K562 (cell line): ENCODE results near the gene GHR. TPM values are rescaled to one million over a fixed set of nuclear protein-coding genes. Genes with fewer than 3 reads are reported as not detected.

ENCODE experiments used
- ATAC-seq: fragments of 200-7000 bp; cut with Tn5 transposase; 3 replicates; pipeline ENCODE4 v1.9.1; 2020; ENCODE audit warnings: moderate library complexity
- BruUV-seq: library from RNA; stranded (reverse); fragments of 400-500 nt; replicated peaks from 2 replicates; lab custom pipeline; 2021; lab: Mats Ljungman, UMichigan
- CTCF ChIA-PET: fragments of 300-600 bp; formaldehyde crosslinking; extraction: SDS; loops from one replicate; lab custom pipeline; 2021; ENCODE audit warnings: low intra/inter-chr PET ratio; lab: Yijun Ruan, JAX
- POLR2A ChIA-PET: fragments of 300-600, 350-650 bp; sonication (Branson Sonifier 250); formaldehyde crosslinking; extraction: SDS; loops from one replicate; lab custom pipeline; 2021; ENCODE audit warnings: antibody characterized with exemption, inconsistent platforms; lab: Yijun Ruan, JAX
- DNase-seq, 4 experiments: peaks; one replicate each; pipeline versions ENCODE4 v3.0.0 to v3.0.0-alpha.2; 2011 to 2018; ENCODE audit warnings: low spot score in 3 of 4, mixed read lengths in 3 of 4; ENCODE audit errors: extremely low read depth in 1 of 4
- FAIRE-seq: peaks from 2 replicates; lab custom pipeline; 2011; peaks lifted over from hg19 to GRCh38; lab: Jason Lieb, UNC
- H2AFZ ChIP-seq: 2 replicates; pipeline ENCODE4 v1.6.0; 2011; ENCODE audit warnings: low read depth, low read length, control low read depth, inconsistent platforms
- H3K27ac ChIP-seq: fragments of 200-600 bp; 3 replicates; pipeline ENCODE4 v1.8.0; 2011; ENCODE audit warnings: low read depth, mild to moderate bottlenecking, control low read depth, inconsistent platforms, low read length, moderate library complexity, mixed read lengths; ENCODE audit errors: extremely low read depth
- H3K27me3 ChIP-seq, 2 experiments: fragments of 300-600 bp in 1 of 2; 2 replicates in 1 of 2; 3 replicates in 1 of 2; pipeline versions ENCODE4 v1.6.0 to v1.8.0; 2011; ENCODE audit warnings: inconsistent platforms in 2 of 2, low read length in 2 of 2, mild to moderate bottlenecking in 1 of 2, mixed read lengths in 1 of 2, moderate library complexity in 1 of 2; ENCODE audit not compliant: control insufficient read depth in 2 of 2, insufficient read depth in 2 of 2
- H3K36me3 ChIP-seq: fragments of 300-600 bp; 3 replicates; pipeline ENCODE4 v1.8.0; 2011; ENCODE audit warnings: mild to moderate bottlenecking, low read length, inconsistent platforms; ENCODE audit not compliant: control insufficient read depth, insufficient read depth
- H3K4me1 ChIP-seq, 2 experiments: fragments of 200-600 bp in 1 of 2; replicated peaks in 1 of 2; 2 replicates in 1 of 2; 3 replicates in 1 of 2; pipeline versions ENCODE4 v1.5.1 to v1.8.0; 2011; ENCODE audit warnings: inconsistent platforms in 2 of 2, low read length in 2 of 2, mild to moderate bottlenecking in 1 of 2, mixed read lengths in 1 of 2, moderate library complexity in 1 of 2; ENCODE audit not compliant: control insufficient read depth in 2 of 2, insufficient read depth in 2 of 2
- H3K4me2 ChIP-seq: 2 replicates; pipeline ENCODE4 v1.6.1; 2011; ENCODE audit warnings: low read length, control low read depth, inconsistent platforms, mixed read lengths; ENCODE audit not compliant: insufficient read depth
- H3K4me3 ChIP-seq: fragments of 200-600 bp; sonication (generic), shearing (Covaris generic); 2 replicates; pipeline ENCODE4 v1.5.1; 2016; ENCODE audit warnings: control low read depth, inconsistent platforms
- H3K79me2 ChIP-seq: fragments of 200-600 bp; 3 replicates; pipeline ENCODE4 v1.8.0; 2011; ENCODE audit warnings: low read length, inconsistent platforms; ENCODE audit not compliant: control insufficient read depth, insufficient read depth
- H3K9ac ChIP-seq, 2 experiments: 2 replicates each; pipeline versions ENCODE4 v1.6.0 to v1.6.1; 2011; ENCODE audit warnings: low read depth in 2 of 2, low read length in 2 of 2, control low read depth in 1 of 2, inconsistent platforms in 1 of 2, mild to moderate bottlenecking in 1 of 2, mixed read lengths in 1 of 2; ENCODE audit not compliant: insufficient read depth in 1 of 2
- H3K9me1 ChIP-seq: one replicate; pipeline ENCODE4 v1.6.0; 2011; ENCODE audit warnings: inconsistent platforms, mild to moderate bottlenecking, low read length, moderate library complexity; ENCODE audit not compliant: control insufficient read depth, insufficient read depth
- H3K9me3 ChIP-seq: replicated peaks from 2 replicates; pipeline ENCODE4 v1.5.1; 2011; ENCODE audit warnings: low read depth, low read length, inconsistent platforms; ENCODE audit not compliant: control insufficient read depth, insufficient read depth
- H4K20me1 ChIP-seq: replicated peaks from 2 replicates; pipeline ENCODE4 v1.6.1; 2011; ENCODE audit warnings: low read length, inconsistent platforms, mixed read lengths; ENCODE audit not compliant: control insufficient read depth, insufficient read depth
- CAMTA2 ChIP-seq: fragments of 250-450 bp; sonication (Bioruptor Pico); conservative IDR thresholded peaks from 2 replicates; pipeline ENCODE4 v1.5.1; 2022
- CC2D1A ChIP-seq: fragments of 450-650 bp; IDR thresholded peaks from 2 replicates; pipeline ENCODE4 v1.6.1; 2017; ENCODE audit warnings: mild to moderate bottlenecking
- CREM ChIP-seq: IDR thresholded peaks from 2 replicates; pipeline ENCODE4 v1.6.1; 2014; ENCODE audit warnings: antibody characterized with exemption, low read depth
- CSDE1 ChIP-seq, 2 experiments: fragments of 450-650 bp; IDR thresholded peaks; 2 replicates each; pipeline ENCODE4 v1.6.1; 2016; ENCODE audit warnings: mild to moderate bottlenecking in 1 of 2
- ETS2 ChIP-seq: IDR thresholded peaks from 2 replicates; pipeline ENCODE4 v1.6.1; 2016; ENCODE audit warnings: borderline replicate concordance, missing genetic modification characterization, mild to moderate bottlenecking, moderate library complexity, missing compliant biosample characterization; ENCODE audit not compliant: poor library complexity, severe bottlenecking
- HNRNPL ChIP-seq: fragments of 200-400 bp; formaldehyde crosslinking; IDR thresholded peaks from 2 replicates; pipeline ENCODE4 v1.6.1; 2017; ENCODE audit warnings: low read depth, mild to moderate bottlenecking, low read length
- PHTF2 ChIP-seq: fragments of 250-450 bp; sonication (Bioruptor Pico); IDR thresholded peaks from 2 replicates; pipeline ENCODE4 v1.5.0; 2021; ENCODE audit warnings: mild to moderate bottlenecking
- RFX7 ChIP-seq: fragments of 250-450 bp; sonication (Bioruptor Pico); IDR thresholded peaks from 2 replicates; pipeline ENCODE4 v1.5.1; 2021; ENCODE audit warnings: mild to moderate bottlenecking
- SOX6 ChIP-seq: fragments of 450-650 bp; IDR thresholded peaks from 2 replicates; pipeline ENCODE4 v1.6.1; 2014; ENCODE audit warnings: mild to moderate bottlenecking
- STAT5A ChIP-seq: IDR thresholded peaks from 2 replicates; pipeline ENCODE4 v1.6.1; 2012; ENCODE audit warnings: low read length, inconsistent platforms, borderline replicate concordance
- TFAM ChIP-seq: fragments of 250-450 bp; sonication (Bioruptor Pico); conservative IDR thresholded peaks from 2 replicates; pipeline ENCODE4 v1.5.0; 2021; ENCODE audit warnings: mild to moderate bottlenecking, moderate library complexity
- THRAP3 ChIP-seq: fragments of 450-650 bp; IDR thresholded peaks from 2 replicates; pipeline ENCODE4 v1.6.1; 2016; ENCODE audit warnings: mild to moderate bottlenecking, inconsistent platforms, borderline replicate concordance
- TRIM28 ChIP-seq: fragments of 450-650 bp; IDR thresholded peaks from 2 replicates; pipeline ENCODE4 v1.6.1; 2017
- ZNF174 ChIP-seq: fragments of 250-450 bp; sonication (Bioruptor Pico); IDR thresholded peaks from 2 replicates; pipeline ENCODE4 v1.4.0; 2020; ENCODE audit warnings: mild to moderate bottlenecking
- ZNF707 ChIP-seq: fragments of 250-450 bp; sonication (Bioruptor Pico); conservative IDR thresholded peaks from 2 replicates; pipeline ENCODE4 v1.8.0; 2022; ENCODE audit warnings: inconsistent platforms, mild to moderate bottlenecking, moderate library complexity
- ZNF780A ChIP-seq: fragments of 250-450 bp; sonication (Bioruptor Pico); IDR thresholded peaks from 2 replicates; pipeline ENCODE4 v1.5.0; 2021; ENCODE audit warnings: mild to moderate bottlenecking
- WGBS: fragments of 100-300 bp; shearing (Covaris generic); methylation state at CpG from one replicate; pipeline ENCODE4 v1.1.6; 2016; ENCODE audit warnings: low coverage, mixed read lengths; ENCODE audit not compliant: insufficient coverage; ENCODE audit errors: missing lambda C conversion rate; 5-methylcytosine and 5-hydroxymethylcytosine counted together
- in situ Hi-C: fragments of 300-500 bp; cut with MboI; formaldehyde crosslinking; loops from 4 replicates; pipeline ENCODE4 v1.15.0; 2018; ENCODE audit warnings: inconsistent platforms, mixed read lengths
- intact Hi-C: fragments of 100-400 bp; cut with micrococcal nuclease; formaldehyde crosslinking; loops from 2 replicates; pipeline ENCODE4 v1.14.2; 2022
- polyA plus RNA-seq, 8 experiments: library from polyadenylated mRNA; depleted of rRNA in 4 of 8; stranded (reverse) in 5 of 8; unstranded in 3 of 8; fragments of >200 nt; fragmentation: Nextera tagmentation in 2 of 8; fragmentation: Illumina TruSeq in 1 of 8; extraction: Ambion mirVana in 2 of 8; extraction: Trizol in 1 of 8; gene quantifications; 2 replicates each; pipeline versions ENCODE4 v1.2.1 to v1.2.3, GENCODE V29; 2011 to 2014; ENCODE audit warnings: inconsistent platforms in 1 of 8, missing spikeins in 1 of 8
- total RNA-seq, 7 experiments: library from RNA; depleted of rRNA in 6 of 7; stranded (reverse); fragments of >200 nt in 6 of 7; fragmentation: Illumina TruSeq in 2 of 7; extraction: Trizol in 2 of 7; gene quantifications; 2 replicates each; pipeline versions ENCODE4 v1.2.1 to v1.2.3, GENCODE V29; 2011 to 2021; ENCODE audit warnings: low replicate concordance in 1 of 7
- TF ChIP-seq, protein P1 (sequence below): IDR thresholded peaks from 3 replicates; pipeline ENCODE4 v1.6.1; 2011; ENCODE audit warnings: borderline replicate concordance, mild to moderate bottlenecking; ENCODE audit not compliant: insufficient read length, insufficient read depth
- TF ChIP-seq, protein P2 (sequence below): fragments of 250-450 bp; sonication (Bioruptor Pico); IDR thresholded peaks from 2 replicates; pipeline ENCODE4 v1.4.0; 2020; ENCODE audit warnings: mild to moderate bottlenecking, moderate library complexity

GHR gene
- total and polyA plus RNA-seq, 9 of the 15 experiments (the other 6 are each of a cell fraction or from before 2014, with no cell fraction given): 0.01 to 0.13 (median 0.07) TPM; not detected in 5

DNA sequence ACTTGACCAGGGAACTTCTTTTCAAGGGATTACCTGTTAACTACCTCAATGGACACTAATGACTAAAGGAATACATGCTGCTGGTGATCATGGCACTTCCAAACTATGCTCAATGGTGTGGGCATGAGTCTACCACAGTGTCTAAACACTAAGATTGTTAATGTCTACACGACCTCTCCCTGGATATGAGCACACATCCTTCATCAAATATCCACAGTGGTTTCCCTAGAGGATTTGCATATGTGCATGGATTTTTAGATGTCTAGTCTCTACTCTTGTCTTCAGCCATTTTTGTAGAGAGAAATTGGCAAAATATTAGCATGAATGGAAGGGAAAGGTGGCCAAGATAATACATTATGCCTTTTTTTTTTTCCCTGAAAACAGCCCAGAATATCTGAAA, 220.1 kb downstream of the GHR start:
- no peak for ATAC-seq
- Histone ChIP-seq H3K79me2 (no peaks in the 10 kb centered on the region), H3K9me1 (no peaks in the 10 kb centered on the region), H3K9ac (no peak overlapping the region), H3K4me3 (no peak overlapping the region), H2AFZ (no peak overlapping the region), H3K4me1 (no peaks in the 10 kb centered on the region), H3K36me3 (no peaks in the 10 kb centered on the region), H3K27ac (no peak overlapping the region), H4K20me1 (no peaks in the 10 kb centered on the region), H3K27me3 (no peaks in the 10 kb centered on the region; a peak in 1 of 5 replicates), H3K4me2 (no peak overlapping the region), H3K9me3 (no peaks in the 10 kb centered on the region)
- ChIA-PET POLR2A (interaction anchor here (0.5 to 0.6 kb wide), 2 partner anchors 17 to 32 kb away, joined by 3 read pairs; no protein-coding TSS in a partner anchor), CTCF (no interaction called here)
- FAIRE-seq: no peak
- in situ Hi-C loops (no loop called here), intact Hi-C loops (no loop called here)
- 0% methylated on average over 1 of the region's 1 CpG for WGBS
- BruUV-seq: no TSS peak
- TF ChIP-seq ZNF780A (CRISPR knock-in tag) (no peak), ETS2 (tag) (no peak), SOX6 (no peak), TRIM28 (no peak), RFX7 (CRISPR knock-in tag) (no peak), PHTF2 (no peak), CREM (no peak), CAMTA2 (CRISPR knock-in tag) (no peak), STAT5A (no peak), THRAP3 (no peak), ZNF174 (CRISPR knock-in tag) (no peak), CSDE1 (IDR thresholded peaks at IDR 0.05) (no peak), CC2D1A (no peak), ZNF707 (CRISPR knock-in tag) (no peak), HNRNPL (no peak), TFAM (no peak)
- TF ChIP-seq, protein P1, sequence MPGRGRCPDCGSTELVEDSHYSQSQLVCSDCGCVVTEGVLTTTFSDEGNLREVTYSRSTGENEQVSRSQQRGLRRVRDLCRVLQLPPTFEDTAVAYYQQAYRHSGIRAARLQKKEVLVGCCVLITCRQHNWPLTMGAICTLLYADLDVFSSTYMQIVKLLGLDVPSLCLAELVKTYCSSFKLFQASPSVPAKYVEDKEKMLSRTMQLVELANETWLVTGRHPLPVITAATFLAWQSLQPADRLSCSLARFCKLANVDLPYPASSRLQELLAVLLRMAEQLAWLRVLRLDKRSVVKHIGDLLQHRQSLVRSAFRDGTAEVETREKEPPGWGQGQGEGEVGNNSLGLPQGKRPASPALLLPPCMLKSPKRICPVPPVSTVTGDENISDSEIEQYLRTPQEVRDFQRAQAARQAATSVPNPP: no peak
- TF ChIP-seq, protein P2, sequence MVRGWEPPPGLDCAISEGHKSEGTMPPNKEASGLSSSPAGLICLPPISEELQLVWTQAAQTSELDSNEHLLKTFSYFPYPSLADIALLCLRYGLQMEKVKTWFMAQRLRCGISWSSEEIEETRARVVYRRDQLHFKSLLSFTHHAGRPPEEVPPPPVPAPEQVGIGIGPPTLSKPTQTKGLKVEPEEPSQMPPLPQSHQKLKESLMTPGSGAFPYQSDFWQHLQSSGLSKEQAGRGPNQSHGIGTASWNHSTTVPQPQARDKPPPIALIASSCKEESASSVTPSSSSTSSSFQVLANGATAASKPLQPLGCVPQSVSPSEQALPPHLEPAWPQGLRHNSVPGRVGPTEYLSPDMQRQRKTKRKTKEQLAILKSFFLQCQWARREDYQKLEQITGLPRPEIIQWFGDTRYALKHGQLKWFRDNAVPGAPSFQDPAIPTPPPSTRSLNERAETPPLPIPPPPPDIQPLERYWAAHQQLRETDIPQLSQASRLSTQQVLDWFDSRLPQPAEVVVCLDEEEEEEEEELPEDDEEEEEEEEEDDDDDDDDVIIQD (CRISPR knock-in tag): no peak
- TF ChIP-seq, all 486 proteins: peak for 0
- no peak for DNase-seq
